HCT116 (cell line): ENCODE data around the gene RBM43. TPM values are rescaled to one million over a fixed set of nuclear protein-coding genes. Genes with fewer than 3 reads are reported as not detected.
"Not testable (repeated sequence)": the region's sequence is repeated elsewhere in the genome, so short reads cannot be mapped to it uniquely, and the experiment has no call there.

ENCODE experiments used
- ATAC-seq: fragments of 200-7000 bp; cut with Tn5 transposase; 2 replicates; pipeline ENCODE4 v1.9.1; 2020; ENCODE audit warnings: mild to moderate bottlenecking, moderate library complexity
- BruUV-seq: library from RNA; stranded (reverse); fragments of 400-500 nt; replicated peaks from 2 replicates; lab custom pipeline; 2021; lab: Mats Ljungman, UMichigan
- CTCF ChIA-PET: fragments of 300-600 bp; sonication (Branson Sonifier 250); formaldehyde crosslinking; loops from one replicate; lab custom pipeline; 2021; ENCODE audit warnings: antibody characterized with exemption; lab: Charles Lee
- POLR2A ChIA-PET: fragments of 300-600, 350-600 bp; sonication (Branson Sonifier 250); formaldehyde crosslinking; loops from one replicate; lab custom pipeline; 2021; ENCODE audit warnings: antibody characterized with exemption; lab: Charles Lee
- RAD21 ChIA-PET, 2 experiments: fragments of 300-600 bp; sonication (Branson Sonifier 250); formaldehyde crosslinking; loops; one replicate each; lab custom pipeline; 2023; ENCODE audit warnings: low total read pairs in 2 of 2; ENCODE audit not compliant: uncharacterized antibody in 2 of 2, unreplicated experiment in 2 of 2, low non-redundant PET in 1 of 2; lab: Charles Lee
- DNase-seq: peaks from one replicate; pipeline ENCODE4 v3.0.0-alpha.2; 2010; ENCODE audit warnings: low read depth, low spot score
- H2AFZ ChIP-seq: fragments of 200-600 bp; shearing (Covaris generic), sonication (generic); 2 replicates; pipeline ENCODE4 v1.6.1; 2017; ENCODE audit warnings: low read depth, mixed run types, mixed read lengths, antibody characterized with exemption, low read length; ENCODE audit not compliant: poor library complexity, severe bottlenecking
- H3K27ac ChIP-seq: 2 replicates; pipeline ENCODE4 v1.5.1; 2012; ENCODE audit warnings: low read depth, low read length
- H3K27me3 ChIP-seq: fragments of 200-600 bp; sonication (generic); 2 replicates; pipeline ENCODE4 v1.6.1; 2016; ENCODE audit warnings: mixed run types, low read length, mixed read lengths; ENCODE audit not compliant: insufficient read depth
- H3K36me3 ChIP-seq, 2 experiments: fragments of 200-500 bp in 1 of 2; fragments of 200-600 bp in 1 of 2; sonication (Bioruptor generic) in 1 of 2; sonication (generic) in 1 of 2; 2 replicates each; pipeline versions ENCODE4 v1.5.1 to v1.6.1; 2014 to 2016; ENCODE audit warnings: low read length in 2 of 2, inconsistent platforms in 1 of 2, mixed read lengths in 1 of 2, mixed run types in 1 of 2; ENCODE audit not compliant: insufficient read depth in 2 of 2, control insufficient read depth in 1 of 2
- H3K4me1 ChIP-seq, 2 experiments: fragments of 200-600 bp in 1 of 2; sonication (generic) in 1 of 2; 2 replicates each; pipeline versions ENCODE4 v1.5.1 to v1.6.1; 2012 to 2017; ENCODE audit warnings: low read length in 2 of 2, inconsistent platforms in 1 of 2, mild to moderate bottlenecking in 1 of 2, mixed read lengths in 1 of 2, mixed run types in 1 of 2, moderate library complexity in 1 of 2; ENCODE audit not compliant: insufficient read depth in 2 of 2, control insufficient read depth in 1 of 2
- H3K4me2 ChIP-seq: fragments of 200-600 bp; sonication (generic); 2 replicates; pipeline ENCODE4 v1.6.1; 2017; ENCODE audit warnings: mixed run types, low read length, mixed read lengths
- H3K4me3 ChIP-seq, 2 experiments: fragments of 200-600 bp in 1 of 2; sonication (generic) in 1 of 2; replicated peaks in 1 of 2; 2 replicates each; pipeline ENCODE4 v1.5.1; 2011 to 2016; ENCODE audit warnings: low read length in 2 of 2, control low read depth in 1 of 2, low read depth in 1 of 2, mild to moderate bottlenecking in 1 of 2, mixed read lengths in 1 of 2, mixed run types in 1 of 2
- H3K79me2 ChIP-seq: fragments of 200-600 bp; sonication (generic); 2 replicates; pipeline ENCODE4 v1.6.1; 2017; ENCODE audit warnings: mild to moderate bottlenecking, mixed run types, low read length, moderate library complexity, mixed read lengths; ENCODE audit not compliant: insufficient read depth
- H3K9ac ChIP-seq: fragments of 200-600 bp; sonication (generic); 2 replicates; pipeline ENCODE4 v1.6.1; 2016; ENCODE audit warnings: low read length, mixed read lengths
- H3K9me2 ChIP-seq: fragments of 200-600 bp; sonication (generic), shearing (Covaris generic); 2 replicates; pipeline ENCODE4 v1.6.1; 2017; ENCODE audit warnings: mixed run types, mild to moderate bottlenecking, moderate library complexity; ENCODE audit not compliant: insufficient read depth
- H3K9me3 ChIP-seq, 2 experiments: fragments of 200-500 bp in 1 of 2; fragments of 200-600 bp in 1 of 2; sonication (Bioruptor generic) in 1 of 2; sonication (generic) in 1 of 2; 2 replicates each; pipeline ENCODE4 v1.6.1; 2014 to 2017; ENCODE audit warnings: low read length in 2 of 2, mixed read lengths in 2 of 2, inconsistent platforms in 1 of 2, low read depth in 1 of 2, mild to moderate bottlenecking in 1 of 2, mixed run types in 1 of 2, moderate library complexity in 1 of 2; ENCODE audit not compliant: control insufficient read depth in 1 of 2, insufficient read depth in 1 of 2
- H4K20me1 ChIP-seq: fragments of 200-600 bp; sonication (generic), shearing (Covaris generic); 2 replicates; pipeline ENCODE4 v1.6.1; 2017; ENCODE audit warnings: mixed run types, mild to moderate bottlenecking, moderate library complexity; ENCODE audit not compliant: insufficient read depth
- CBX3 ChIP-seq: IDR thresholded peaks from 2 replicates; pipeline ENCODE4 v1.6.1; 2012; ENCODE audit warnings: low read depth
- CTCF ChIP-seq, 3 experiments: fragments of 200-600 bp in 1 of 3; sonication (generic) in 1 of 3; IDR thresholded peaks in 2 of 3; conservative IDR thresholded peaks in 1 of 3; 2 replicates each; pipeline ENCODE4 v1.5.1; 2012 to 2017; ENCODE audit warnings: low read depth in 2 of 3, low read length in 2 of 3, antibody characterized with exemption in 1 of 3, borderline replicate concordance in 1 of 3, control low read depth in 1 of 3, mild to moderate bottlenecking in 1 of 3, mixed read lengths in 1 of 3, mixed run types in 1 of 3, moderate library complexity in 1 of 3; ENCODE audit not compliant: insufficient read depth in 1 of 3
- EGR1 ChIP-seq: IDR thresholded peaks from 2 replicates; pipeline ENCODE4 v1.6.1; 2012; ENCODE audit warnings: low read depth
- EZH2 ChIP-seq: fragments of 200-600 bp; sonication (generic); IDR thresholded peaks from 2 replicates; pipeline ENCODE4 v1.6.1; 2017; ENCODE audit warnings: antibody characterized with exemption, mixed run types
- EZH2phosphoT487 ChIP-seq: fragments of 200-600 bp; IDR thresholded peaks from 2 replicates; pipeline ENCODE4 v1.6.1; 2018; ENCODE audit warnings: antibody characterized with exemption, borderline replicate concordance
- FOSL1 ChIP-seq: IDR thresholded peaks from 2 replicates; pipeline ENCODE4 v1.6.1; 2012; ENCODE audit warnings: low read depth
- JUND ChIP-seq: IDR thresholded peaks from 2 replicates; pipeline ENCODE4 v1.6.1; 2012
- POLR2A ChIP-seq: IDR thresholded peaks from 2 replicates; pipeline ENCODE4 v1.7.0; 2011; ENCODE audit warnings: borderline replicate concordance; ENCODE audit not compliant: insufficient read depth, insufficient read length; ENCODE audit errors: extremely low read depth
- RAD21 ChIP-seq: IDR thresholded peaks from 2 replicates; pipeline ENCODE4 v1.6.1; 2012; ENCODE audit warnings: low read depth, mild to moderate bottlenecking
- SIN3A ChIP-seq: IDR thresholded peaks from 2 replicates; pipeline ENCODE4 v1.6.1; 2012; ENCODE audit warnings: low read depth
- SP1 ChIP-seq: IDR thresholded peaks from 2 replicates; pipeline ENCODE4 v1.6.1; 2012; ENCODE audit warnings: low read depth
- SRF ChIP-seq: IDR thresholded peaks from 2 replicates; pipeline ENCODE4 v1.6.1; 2012; ENCODE audit warnings: low read depth
- TCF7L2 ChIP-seq: IDR thresholded peaks from 2 replicates; pipeline ENCODE4 v1.7.0; 2011; ENCODE audit warnings: borderline replicate concordance, inconsistent platforms; ENCODE audit not compliant: insufficient read depth, insufficient read length; ENCODE audit errors: extremely low read depth
- YY1 ChIP-seq: IDR thresholded peaks from 2 replicates; pipeline ENCODE4 v1.6.1; 2011; ENCODE audit warnings: low read length, low read depth, moderate library complexity, mild to moderate bottlenecking; ENCODE audit not compliant: insufficient replicate concordance; ENCODE audit errors: extremely low read depth
- ZBTB33 ChIP-seq: IDR thresholded peaks from 2 replicates; pipeline ENCODE4 v1.6.1; 2011; ENCODE audit warnings: mild to moderate bottlenecking, low read length, moderate library complexity; ENCODE audit not compliant: insufficient replicate concordance; ENCODE audit errors: extremely low read depth
- ZNF274 ChIP-seq: fragments of 200-500 bp; sonication (Bioruptor generic); IDR thresholded peaks from 2 replicates; pipeline ENCODE4 v1.6.1; 2014; ENCODE audit warnings: mild to moderate bottlenecking, low read depth, low read length, inconsistent platforms
- intact Hi-C: fragments of 100-400 bp; cut with micrococcal nuclease; formaldehyde crosslinking; loops from 2 replicates; pipeline ENCODE4 v1.10.0; 2022
- total RNA-seq: library from RNA; stranded (reverse); gene quantifications from one replicate; pipeline ENCODE4 v1.2.1, GENCODE V29; 2021; ENCODE audit not compliant: unreplicated experiment

Gene RBM43
- total RNA-seq, 1 experiment from 2014 or later, result 3.3 TPM

- intact Hi-C loops, result loop anchor here (1.0 to 10.0 kb wide), 4 partner anchors 627 to 1640 kb away; partner anchors contain the start of gene RND3
- Histone ChIP-seq H4K20me1 (no peaks in the 10 kb centered on the region), H3K79me2 (no peaks in the 10 kb centered on the region), H3K9me3 (no peaks in the 10 kb centered on the region), H3K27me3 (no peaks in the 10 kb centered on the region), H3K27ac (no peak overlapping the region), H3K4me1 (no peaks in the 10 kb centered on the region; a peak in 1 of 4 replicates), H3K4me2 (no peak overlapping the region), H3K36me3 (no peaks in the 10 kb centered on the region), H3K9ac (no peak overlapping the region), H3K9me2 (no peaks in the 10 kb centered on the region), H2AFZ (no peak overlapping the region), H3K4me3 (no peak overlapping the region)
- ATAC-seq, result peak; percentile 45; the same call in 1 of the 2 replicates
- CTCF ChIA-PET, result interaction anchor here (1.1 to 2.6 kb wide), 4 partner anchors 24 to 1639 kb away, joined by 3 to 13 read pairs (median 9); partner anchors contain the start of gene RBM43
- TF ChIP-seq CTCF (IDR thresholded peaks at IDR 0.05 in 2 of 3, conservative IDR thresholded peaks at IDR 0.05 in 1 of 3; ENCODE audit: borderline replicate concordance in 1 of 3, insufficient read depth in 1 of 3, low read depth in 2 of 3, low read length in 2 of 3) (no peak), EGR1 (no peak), SP1 (no peak), EZH2phosphoT487 (no peak), POLR2A (no peak), EZH2 (no peak), JUND (no peak), ZNF274 (no peak), YY1 (no peak), TCF7L2 (no peak), SRF (no peak), RAD21 (no peak; the same call in 1 of the 2 replicates), SIN3A (no peak), FOSL1 (no peak), CBX3 (no peak), ZBTB33 (no peak)
- DNase-seq, result no peak
- RAD21 ChIA-PET, result no interaction called here
- POLR2A ChIA-PET, result no interaction called here
- BruUV-seq, result no TSS peak
Observed at GRCh38 chr2:151237422-151238025, 24.1 kb downstream of the RBM43 start.

- H3K27me3 ChIP-seq, H2AFZ ChIP-seq, POLR2A ChIA-PET, H4K20me1 ChIP-seq, H3K4me2 ChIP-seq, H3K9me2 ChIP-seq, H3K36me3 ChIP-seq, H3K4me1 ChIP-seq, ATAC-seq, H3K79me2 ChIP-seq, H3K9me3 ChIP-seq, H3K4me3 ChIP-seq, H3K9ac ChIP-seq, DNase-seq, RAD21 ChIA-PET, BruUV-seq, H3K27ac ChIP-seq: not testable (repeated sequence)
- CTCF ChIA-PET, result interaction anchor here (1.7 kb wide), 1 partner anchor 182 kb away, joined by 4 read pairs; no protein-coding TSS in a partner anchor
- intact Hi-C loops, result loop anchor here (10.0 kb wide), 1 partner anchor 1449 kb away; no protein-coding TSS in a partner anchor
Observed at GRCh38 chr2:151233760-151234159, 27.9 kb downstream of the RBM43 start.
